SK-N-SH (cell line): ENCODE measurements around the gene CEP63. TPM values are rescaled to one million over a fixed set of nuclear protein-coding genes. Genes with fewer than 3 reads are reported as not detected.
A peak's percentile ranks its signal among the peaks of the same experiment; 100 is the strongest.

Experiments used
- CTCF ChIA-PET: fragments of 300-600, 350-600 bp; formaldehyde crosslinking; extraction: SDS; loops from one replicate; lab custom pipeline; 2021; lab: Yijun Ruan, JAX
- POLR2A ChIA-PET: fragments of 350-600 bp; sonication (Branson Sonifier 250); formaldehyde crosslinking; extraction: SDS; loops from one replicate; lab custom pipeline; 2020; ENCODE audit warnings: antibody characterized with exemption, inconsistent platforms; lab: Yijun Ruan, JAX
- DNase-seq: peaks from one replicate; pipeline ENCODE4 v3.0.0; 2012
- H2AFZ ChIP-seq: fragments of 200-600 bp; sonication (generic); 2 replicates; pipeline ENCODE4 v1.8.1; 2016; ENCODE audit warnings: antibody characterized with exemption, mild to moderate bottlenecking, low read depth
- H3F3A ChIP-seq: fragments of 200-600 bp; sonication (generic); replicated peaks from 2 replicates; pipeline ENCODE3; 2016; ENCODE audit warnings: antibody characterized with exemption, mild to moderate bottlenecking; ENCODE audit not compliant: insufficient read depth
- H3K27ac ChIP-seq, 2 experiments: fragments of 200-500 bp in 1 of 2; fragments of 200-600 bp in 1 of 2; sonication (Bioruptor generic) in 1 of 2; sonication (generic), shearing (Covaris generic) in 1 of 2; 2 replicates each; pipeline versions ENCODE4 v1.5.1 to v1.6.1; 2014 to 2016; ENCODE audit warnings: low read depth in 2 of 2, inconsistent platforms in 1 of 2, low read length in 1 of 2, mild to moderate bottlenecking in 1 of 2, mixed read lengths in 1 of 2
- H3K27me3 ChIP-seq: fragments of 200-600 bp; sonication (generic), shearing (Covaris generic); 2 replicates; pipeline ENCODE4 v1.6.1; 2016; ENCODE audit warnings: mixed run types; ENCODE audit not compliant: insufficient read depth
- H3K36me3 ChIP-seq, 2 experiments: fragments of 200-500 bp in 1 of 2; fragments of 200-600 bp in 1 of 2; sonication (Bioruptor generic) in 1 of 2; sonication (generic) in 1 of 2; replicated peaks in 1 of 2; 2 replicates each; pipeline versions ENCODE3 to v1.5.1; 2014 to 2016; ENCODE audit warnings: low read length in 1 of 2, mild to moderate bottlenecking in 1 of 2; ENCODE audit not compliant: insufficient read depth in 2 of 2, control insufficient read depth in 1 of 2
- H3K4me1 ChIP-seq, 2 experiments: fragments of 200-500 bp in 1 of 2; fragments of 200-600 bp in 1 of 2; sonication (Bioruptor generic) in 1 of 2; sonication (generic), shearing (Covaris generic) in 1 of 2; 2 replicates each; pipeline versions ENCODE4 v1.5.1 to v1.6.1; 2014 to 2016; ENCODE audit warnings: low read depth in 1 of 2, low read length in 1 of 2, mixed run types in 1 of 2; ENCODE audit not compliant: insufficient read depth in 2 of 2, control insufficient read depth in 1 of 2
- H3K4me2 ChIP-seq: fragments of 200-600 bp; sonication (generic), shearing (Covaris generic); 2 replicates; pipeline ENCODE4 v1.6.1; 2017; ENCODE audit warnings: mixed run types
- H3K4me3 ChIP-seq, 2 experiments: fragments of 200-500 bp in 1 of 2; fragments of 200-600 bp in 1 of 2; sonication (Bioruptor generic) in 1 of 2; sonication (generic), shearing (Covaris generic) in 1 of 2; 2 replicates each; pipeline versions ENCODE4 v1.5.1 to v1.8.1; 2014 to 2016; ENCODE audit warnings: low read depth in 2 of 2, inconsistent platforms in 1 of 2, low read length in 1 of 2, mild to moderate bottlenecking in 1 of 2, mixed read lengths in 1 of 2, moderate library complexity in 1 of 2
- H3K79me2 ChIP-seq: fragments of 200-600 bp; sonication (generic); 2 replicates; pipeline ENCODE4 v1.8.1; 2017; ENCODE audit warnings: mild to moderate bottlenecking; ENCODE audit not compliant: insufficient read depth
- H3K9ac ChIP-seq: fragments of 200-600 bp; sonication (generic); 2 replicates; pipeline ENCODE4 v1.6.1; 2017; ENCODE audit warnings: mixed run types
- H3K9me2 ChIP-seq: fragments of 200-600 bp; sonication (generic); 2 replicates; pipeline ENCODE4 v1.6.1; 2017; ENCODE audit warnings: mixed run types
- H3K9me3 ChIP-seq: fragments of 200-600 bp; sonication (generic); 2 replicates; pipeline ENCODE4 v1.6.1; 2017; ENCODE audit warnings: mixed run types, mild to moderate bottlenecking, moderate library complexity
- H4K20me1 ChIP-seq: fragments of 200-600 bp; sonication (generic); 2 replicates; pipeline ENCODE4 v1.6.1; 2017; ENCODE audit warnings: mild to moderate bottlenecking, mixed run types; ENCODE audit not compliant: insufficient read depth
- CHD2 ChIP-seq: fragments of 150-350 bp; IDR thresholded peaks from 2 replicates; pipeline ENCODE4 v1.6.1; 2018; ENCODE audit warnings: low read length; ENCODE audit not compliant: partially characterized antibody
- CTCF ChIP-seq: fragments of 200-600 bp; sonication (generic); IDR thresholded peaks from 2 replicates; pipeline ENCODE4 v1.6.1; 2017; ENCODE audit warnings: antibody characterized with exemption, mild to moderate bottlenecking, moderate library complexity
- ELF1 ChIP-seq: IDR thresholded peaks from 2 replicates; pipeline ENCODE4 v1.4.0; 2012
- FOXM1 ChIP-seq: IDR thresholded peaks from 2 replicates; pipeline ENCODE4 v1.4.0; 2012; ENCODE audit warnings: low read depth, mild to moderate bottlenecking
- GABPA ChIP-seq: IDR thresholded peaks from 2 replicates; pipeline ENCODE4 v1.4.0; 2012; ENCODE audit warnings: low read depth, mild to moderate bottlenecking
- GATA2 ChIP-seq: sonication (generic); formaldehyde crosslinking; IDR thresholded peaks from 2 replicates; pipeline ENCODE4 v1.5.0; 2020; ENCODE audit warnings: mild to moderate bottlenecking, missing genetic modification reagents
- MXI1 ChIP-seq: IDR thresholded peaks from 2 replicates; pipeline ENCODE4 v1.6.1; 2012; ENCODE audit warnings: mild to moderate bottlenecking, low read depth, low read length, improper control_type of control experiment
- NRF1 ChIP-seq: IDR thresholded peaks from 2 replicates; pipeline ENCODE4 v1.6.1; 2012; ENCODE audit warnings: low read depth, mild to moderate bottlenecking, low read length
- RAD21 ChIP-seq: IDR thresholded peaks from 2 replicates; pipeline ENCODE4 v1.6.1; 2012; ENCODE audit warnings: mild to moderate bottlenecking, low read length
- RCOR1 ChIP-seq: fragments of 150-350 bp; IDR thresholded peaks from 2 replicates; pipeline ENCODE4 v1.6.1; 2017; ENCODE audit warnings: antibody characterized with exemption, low read length
- SMC3 ChIP-seq: IDR thresholded peaks from 2 replicates; pipeline ENCODE4 v1.6.1; 2012; ENCODE audit warnings: low read depth, low read length, improper control_type of control experiment
- USF2 ChIP-seq: fragments of 150-350 bp; IDR thresholded peaks from 2 replicates; pipeline ENCODE4 v1.6.1; 2017; ENCODE audit warnings: antibody characterized with exemption, low read length, low read depth, borderline replicate concordance
- ZBTB33 ChIP-seq: IDR thresholded peaks from 2 replicates; pipeline ENCODE4 v1.4.0; 2012; ENCODE audit warnings: low read depth, borderline replicate concordance
- WGBS: methylation state at CpG from one replicate; pipeline ENCODE4 v1.1.6; 2017; ENCODE audit warnings: low lambda C conversion rate; 5-methylcytosine and 5-hydroxymethylcytosine counted together
- polyA plus RNA-seq, 3 experiments: library from polyadenylated mRNA; depleted of rRNA; stranded (reverse); fragments of >200 nt; gene quantifications; 2 replicates each; pipeline ENCODE4 v1.2.3, GENCODE V29; 2012

Gene CEP63
- polyA plus RNA-seq, 1 of the 3 experiments (the other 2 are of a cell fraction): 6.3 TPM

GRCh38 chr3:134473868-134474546 lies 11.8 kb upstream of the CEP63 start:
- H3F3A ChIP-seq: peaks cover 23% of the 10 kb centered on the region
- DNase-seq: peak; percentile 44
- H3K36me3 ChIP-seq: peaks cover 23 to 28% of the 10 kb centered on the region in 2 experiments
- peaks cover 0 to 9% of the 10 kb centered on the region in 2 experiments; a peak in 3 of 4 replicates for H3K4me1 ChIP-seq
- no peak overlapping the region for H2AFZ ChIP-seq
- H3K4me3 ChIP-seq: no peak overlapping the region; a peak in 1 of 4 replicates
- peak; percentile 89 for TF ChIP-seq SMC3
- no peak for TF ChIP-seq GABPA
- TF ChIP-seq RAD21: peak; percentile 90
- 0 out of 2 replicates have a peak, but pooled peaks have one; percentile 12 for TF ChIP-seq GATA2 (CRISPR knock-in tag)
- peak; percentile 81 for TF ChIP-seq CTCF
- no peak for TF ChIP-seq NRF1
- TF ChIP-seq RCOR1: 0 out of 2 replicates have a peak, but pooled peaks have one; percentile 21
- peak; percentile 23 for TF ChIP-seq CHD2
- no peak for TF ChIP-seq USF2
- H4K20me1 ChIP-seq: no peaks in the 10 kb centered on the region
- no peaks in the 10 kb centered on the region for H3K27me3 ChIP-seq
- peak overlapping the region in 1 of 2 experiments; percentile 58; a peak in 1 of 4 replicates for H3K27ac ChIP-seq
- 41% methylated on average over 9 of the region's 9 CpGs for WGBS
- ChIA-PET CTCF (interaction anchor here (0.6 to 17.6 kb wide), 45 partner anchors 10 to 1746 kb away, joined by 3 to 375 read pairs (median 4); partner anchors contain the start of genes ANAPC13 and CEP63), POLR2A (no interaction called here)
- H3K4me2 ChIP-seq: no peak overlapping the region
- peak overlapping the region; percentile 22; the same call in 1 of the 2 replicates for H3K9ac ChIP-seq
- no peaks in the 10 kb centered on the region for H3K9me3 ChIP-seq
- no peaks in the 10 kb centered on the region for H3K9me2 ChIP-seq
- H3K79me2 ChIP-seq: peaks cover 3% of the 10 kb centered on the region; the same call in 1 of the 2 replicates

GRCh38 chr3:134474956-134475355 lies 10.9 kb upstream of the CEP63 start:
- no peak overlapping the region for H3K9ac ChIP-seq
- no peaks in the 10 kb centered on the region for H3K27me3 ChIP-seq
- H3K27ac ChIP-seq: peak overlapping the region in 1 of 2 experiments; percentile 58; a peak in 1 of 4 replicates
- peaks cover 30 to 32% of the 10 kb centered on the region in 2 experiments for H3K36me3 ChIP-seq
- peaks cover 0 to 9% of the 10 kb centered on the region in 2 experiments; a peak in 3 of 4 replicates for H3K4me1 ChIP-seq
- H3K9me3 ChIP-seq: no peaks in the 10 kb centered on the region
- peaks cover 11% of the 10 kb centered on the region for H3K79me2 ChIP-seq
- WGBS: 91% methylated on average over 5 of the region's 5 CpGs
- CTCF ChIA-PET: interaction anchor here (1.1 to 17.6 kb wide), 6 partner anchors 9 to 262 kb away, joined by 3 to 375 read pairs (median 6); partner anchors contain the start of genes ANAPC13 and CEP63
- H3F3A ChIP-seq: peaks cover 31% of the 10 kb centered on the region
- no peaks in the 10 kb centered on the region for H3K9me2 ChIP-seq
- no peak overlapping the region for H3K4me2 ChIP-seq
- H3K4me3 ChIP-seq: no peak overlapping the region
- TF ChIP-seq CTCF: no peak
- no peak for TF ChIP-seq FOXM1
- no peak for TF ChIP-seq MXI1
- TF ChIP-seq ELF1: no peak
- TF ChIP-seq USF2: no peak
- no peak for TF ChIP-seq ZBTB33
- no peak for TF ChIP-seq RCOR1
- TF ChIP-seq, all 33 proteins: peak for 0
- DNase-seq: no peak
- Histone ChIP-seq H2AFZ (no peak overlapping the region), H4K20me1 (no peaks in the 10 kb centered on the region)
- POLR2A ChIA-PET: no interaction called here
